MCF 10A (cell line): ENCODE results near the gene FAN1. TPM values are rescaled to one million over a fixed set of nuclear protein-coding genes. Genes with fewer than 3 reads are reported as not detected.

Experiments used
- BruUV-seq: library from RNA; stranded (reverse); fragments of 400-500 nt; replicated peaks from 2 replicates; lab custom pipeline; 2021; lab: Mats Ljungman, UMichigan
- CTCF ChIA-PET: fragments of 300-600 bp; sonication (Branson Sonifier 250); formaldehyde crosslinking; extraction: SDS; loops from one replicate; lab custom pipeline; 2021; ENCODE audit warnings: antibody characterized with exemption, inconsistent platforms; lab: Yijun Ruan, JAX
- POLR2A ChIA-PET: fragments of 300-600, 350-650 bp; sonication (Branson Sonifier 250); formaldehyde crosslinking; extraction: SDS; loops from one replicate; lab custom pipeline; 2020; ENCODE audit warnings: antibody characterized with exemption, inconsistent platforms; lab: Yijun Ruan, JAX
- DNase-seq: peaks from one replicate; pipeline ENCODE4 v3.0.0-alpha.2; 2018; ENCODE audit not compliant: unreplicated experiment
- H3K27ac Mint-ChIP-seq: one replicate; pipeline ENCODE4 v1.8.0; 2022; ENCODE audit warnings: mild to moderate bottlenecking, low read depth, mixed read lengths; ENCODE audit not compliant: unreplicated experiment
- H3K27me3 Mint-ChIP-seq: one replicate; pipeline ENCODE4 v1.8.0; 2022; ENCODE audit warnings: mixed read lengths; ENCODE audit not compliant: insufficient read depth, unreplicated experiment
- H3K36me3 Mint-ChIP-seq: one replicate; pipeline ENCODE4 v1.8.0; 2022; ENCODE audit warnings: mild to moderate bottlenecking, moderate library complexity, mixed read lengths; ENCODE audit not compliant: insufficient read depth, unreplicated experiment
- H3K4me1 Mint-ChIP-seq: one replicate; pipeline ENCODE4 v1.8.0; 2022; ENCODE audit warnings: mixed read lengths; ENCODE audit not compliant: insufficient read depth, unreplicated experiment
- H3K4me3 Mint-ChIP-seq: one replicate; pipeline ENCODE4 v1.8.0; 2022; ENCODE audit warnings: mild to moderate bottlenecking, moderate library complexity, mixed read lengths; ENCODE audit not compliant: unreplicated experiment
- H3K9me3 Mint-ChIP-seq: one replicate; pipeline ENCODE4 v1.8.0; 2022; ENCODE audit warnings: mixed read lengths; ENCODE audit not compliant: unreplicated experiment
- CTCF ChIP-seq: fragments of 200-600 bp; IDR thresholded peaks from one replicate; pipeline ENCODE4 v1.8.0; 2022; ENCODE audit warnings: antibody characterized with exemption, mild to moderate bottlenecking; ENCODE audit not compliant: unreplicated experiment
- intact Hi-C: fragments of 100-400 bp; cut with micrococcal nuclease; formaldehyde crosslinking; loops from 2 replicates; pipeline ENCODE4 v1.14.1; 2022
- total RNA-seq: library from RNA; stranded (reverse); gene quantifications from 2 replicates; pipeline ENCODE4 v1.2.3, GENCODE V29; 2022

Gene FAN1
- total RNA-seq, 1 experiment from 2014 or later, result 22.4 TPM

GRCh38 chr15:30943654-30944335, 40.1 kb downstream of the FAN1 start:
- H3K36me3 Mint-ChIP-seq, result peaks cover 89% of the 10 kb centered on the region
- H3K27me3 Mint-ChIP-seq, result no peaks in the 10 kb centered on the region
- BruUV-seq, result no TSS peak
- no peaks in the 10 kb centered on the region for H3K4me1 Mint-ChIP-seq
- TF ChIP-seq CTCF, result no peak
- CTCF ChIA-PET, result interaction anchor here (0.5 to 1.3 kb wide), 6 partner anchors 38 to 563 kb away, joined by 3 to 4 read pairs (median 3); no protein-coding TSS in a partner anchor
- DNase-seq, result no peak
- no peaks in the 10 kb centered on the region for H3K9me3 Mint-ChIP-seq
- no peak overlapping the region for H3K4me3 Mint-ChIP-seq
- intact Hi-C loops, result no loop called here
- H3K27ac Mint-ChIP-seq, result no peak overlapping the region
- POLR2A ChIA-PET, result interaction anchor here (0.6 to 1.1 kb wide), 3 partner anchors 184 to 593 kb away, joined by 3 read pairs; no protein-coding TSS in a partner anchor

- intact Hi-C loops, result loop anchor here (5.0 kb wide), 1 partner anchor 174 kb away; no protein-coding TSS in a partner anchor
- H3K36me3 Mint-ChIP-seq, result peaks cover 85% of the 10 kb centered on the region
These were observed 49.5 kb downstream of the FAN1 start for GRCh38 chr15:30953183-30953582.

GRCh38 chr15:30953731-30954378, 50.1 kb downstream of the FAN1 start:
- ChIA-PET POLR2A (interaction anchor here (0.8 to 2.2 kb wide), 4 partner anchors 8 to 373 kb away, joined by 3 to 6 read pairs (median 4); partner anchors contain the start of genes FAN1, KLF13 and MTMR10), CTCF (interaction anchor here (1.1 to 1.7 kb wide), 3 partner anchors 9 to 536 kb away, joined by 3 to 6 read pairs (median 4); no protein-coding TSS in a partner anchor)
- Mint-ChIP-seq H3K27me3 (no peaks in the 10 kb centered on the region), H3K4me1 (peaks cover 12% of the 10 kb centered on the region), H3K4me3 (no peak overlapping the region), H3K27ac (no peak overlapping the region), H3K36me3 (peaks cover 81% of the 10 kb centered on the region), H3K9me3 (no peaks in the 10 kb centered on the region)
- BruUV-seq, result no TSS peak
- no peak for TF ChIP-seq CTCF
- intact Hi-C loops, result loop anchor here (2.0 to 5.0 kb wide), 2 partner anchors 39 to 173 kb away; no protein-coding TSS in a partner anchor
- DNase-seq, result peak; percentile 83

More at GRCh38 chr15:30953183-30953582, 49.5 kb downstream of the FAN1 start:
- no peaks in the 10 kb centered on the region for H3K9me3 Mint-ChIP-seq
- H3K27me3 Mint-ChIP-seq, result no peaks in the 10 kb centered on the region
- H3K27ac Mint-ChIP-seq, result no peak overlapping the region
- CTCF ChIA-PET, result interaction anchor here (1.1 to 1.7 kb wide), 3 partner anchors 10 to 537 kb away, joined by 3 to 6 read pairs (median 4); no protein-coding TSS in a partner anchor
- no peak for TF ChIP-seq CTCF
- POLR2A ChIA-PET, result interaction anchor here (1.0 to 2.2 kb wide), 3 partner anchors 9 to 373 kb away, joined by 3 to 6 read pairs (median 5); partner anchors contain the start of genes KLF13 and MTMR10
- BruUV-seq, result no TSS peak
- peaks cover 12% of the 10 kb centered on the region for H3K4me1 Mint-ChIP-seq
- no peak overlapping the region for H3K4me3 Mint-ChIP-seq
- no peak for DNase-seq

- POLR2A ChIA-PET, result no interaction called here
- peak; percentile 11 for DNase-seq
- H3K4me1 Mint-ChIP-seq, result peaks cover 12% of the 10 kb centered on the region
- H3K4me3 Mint-ChIP-seq, result no peak overlapping the region
- BruUV-seq, result no TSS peak
- no peaks in the 10 kb centered on the region for H3K9me3 Mint-ChIP-seq
- no peaks in the 10 kb centered on the region for H3K27me3 Mint-ChIP-seq
- CTCF ChIA-PET, result interaction anchor here (1.7 kb wide), 1 partner anchor 536 kb away, joined by 4 read pairs; no protein-coding TSS in a partner anchor
- intact Hi-C loops, result loop anchor here (2.0 to 5.0 kb wide), 2 partner anchors 38 to 173 kb away; no protein-coding TSS in a partner anchor
- TF ChIP-seq CTCF, result no peak
- peaks cover 78% of the 10 kb centered on the region for H3K36me3 Mint-ChIP-seq
- no peak overlapping the region for H3K27ac Mint-ChIP-seq
These were observed 51.0 kb downstream of the FAN1 start for GRCh38 chr15:30954674-30955073.
